Stimulated activated CD4-positive, alpha-beta T cell treated with anti-CD3 and anti-CD28 coated beads, TNF-alpha, amount 100 ng/mL, for 4 hours (primary cell): ENCODE results near the gene ZFP64.
A peak's percentile ranks its signal among the peaks of the same experiment; 100 is the strongest.
"Not testable (repeated sequence)": the region's sequence is repeated elsewhere in the genome, so short reads cannot be mapped to it uniquely, and the experiment has no call there.

ENCODE experiments used
- DNase-seq, 3 experiments: peaks; one replicate each; pipeline ENCODE4 v3.0.0-alpha.2; 2020; ENCODE audit warnings: low read depth in 3 of 3

Gene ZFP64

DNA sequence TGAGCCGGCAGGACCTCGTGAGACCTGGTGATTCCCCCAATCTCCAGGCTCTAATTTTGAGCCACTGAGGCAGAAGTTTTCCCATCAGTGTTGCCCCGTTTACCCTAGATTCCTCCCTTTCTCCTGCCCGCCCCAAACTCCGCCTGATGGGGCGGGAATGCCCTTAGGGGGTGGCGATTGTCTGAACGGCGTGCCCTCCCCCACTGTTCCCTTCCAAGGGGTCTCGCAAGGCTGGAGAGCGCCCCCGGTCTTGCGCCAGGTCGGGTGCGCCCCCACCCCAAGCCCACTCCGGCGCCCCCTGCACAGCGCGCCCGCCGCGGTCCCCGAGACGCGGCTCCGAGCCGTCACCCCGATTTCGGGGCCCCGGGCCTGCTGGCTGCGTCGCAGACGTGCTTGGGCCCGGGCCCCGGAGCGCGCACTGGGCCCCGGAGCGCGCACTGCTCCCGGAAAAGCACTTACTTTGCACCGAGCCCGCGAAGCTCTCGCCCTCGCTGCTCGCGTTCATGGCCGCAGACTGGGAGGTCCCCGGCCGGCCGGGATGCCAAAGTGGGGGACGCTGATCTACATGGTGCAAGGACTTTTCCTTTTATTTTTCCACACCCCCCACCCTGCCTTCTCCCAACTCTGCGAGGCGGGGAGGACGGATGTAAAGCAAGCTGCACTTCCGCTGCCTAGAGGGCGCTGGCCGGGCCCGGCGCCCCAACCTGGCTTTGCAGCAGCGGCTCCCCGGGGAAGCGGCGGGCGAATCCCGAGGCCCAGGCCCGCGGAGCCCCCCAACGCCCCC is at the start of gene ZFP64:
TSS of gene ZFP64 (minus strand) at position 648 of the 784 bp plus-strand sequence. CDS start at position 505, 143 bp downstream.
- peak; percentile 39 to 65 (median 52) for DNase-seq

- no peak for DNase-seq
These were observed 49.2 kb upstream of the ZFP64 start for GRCh38 chr20:52240802-52241201.

GRCh38 chr20:52239102-52239501 is 47.5 kb upstream of the ZFP64 start:
- DNase-seq, result no peak

DNA sequence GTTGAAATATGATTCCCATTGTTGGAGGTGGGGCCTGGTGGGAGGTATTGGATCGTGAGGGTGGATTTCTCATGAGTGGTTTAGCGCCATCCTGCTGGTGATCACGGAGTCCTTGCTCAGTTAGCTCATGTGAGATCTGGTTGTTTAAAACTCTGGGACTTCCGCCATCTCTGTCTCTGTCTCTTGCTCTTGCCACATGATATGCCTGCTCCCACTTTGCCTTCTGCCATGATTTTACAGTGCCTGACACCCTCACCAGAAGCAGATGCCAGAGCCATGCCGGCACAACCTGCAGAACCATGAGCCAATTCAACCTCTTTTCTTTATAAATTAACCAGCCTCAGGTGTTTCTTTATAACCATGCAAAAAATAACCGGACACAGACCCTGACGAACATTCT is 44.7 kb upstream of the ZFP64 start:
- no peak for DNase-seq

DNA sequence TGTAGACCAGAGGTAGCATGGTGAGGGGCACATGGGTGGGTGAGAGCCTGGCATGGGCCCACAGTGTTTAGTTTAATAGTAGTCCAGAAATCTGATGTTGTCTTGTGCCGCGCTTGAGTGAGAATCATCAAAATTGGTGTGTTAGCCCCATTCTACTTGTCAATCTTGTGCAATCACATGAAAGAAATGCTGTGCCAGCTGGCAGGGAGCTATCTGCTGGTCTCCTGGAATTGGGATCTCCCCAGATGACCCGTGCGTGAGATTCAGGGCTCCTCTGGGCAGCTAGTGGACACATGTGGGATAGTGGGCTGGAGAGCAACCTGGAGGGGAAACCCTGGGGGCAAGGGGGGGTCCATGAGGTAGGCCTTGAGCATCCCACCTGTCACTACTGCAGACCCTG is 43.5 kb upstream of the ZFP64 start:
- DNase-seq, result no peak

DNA sequence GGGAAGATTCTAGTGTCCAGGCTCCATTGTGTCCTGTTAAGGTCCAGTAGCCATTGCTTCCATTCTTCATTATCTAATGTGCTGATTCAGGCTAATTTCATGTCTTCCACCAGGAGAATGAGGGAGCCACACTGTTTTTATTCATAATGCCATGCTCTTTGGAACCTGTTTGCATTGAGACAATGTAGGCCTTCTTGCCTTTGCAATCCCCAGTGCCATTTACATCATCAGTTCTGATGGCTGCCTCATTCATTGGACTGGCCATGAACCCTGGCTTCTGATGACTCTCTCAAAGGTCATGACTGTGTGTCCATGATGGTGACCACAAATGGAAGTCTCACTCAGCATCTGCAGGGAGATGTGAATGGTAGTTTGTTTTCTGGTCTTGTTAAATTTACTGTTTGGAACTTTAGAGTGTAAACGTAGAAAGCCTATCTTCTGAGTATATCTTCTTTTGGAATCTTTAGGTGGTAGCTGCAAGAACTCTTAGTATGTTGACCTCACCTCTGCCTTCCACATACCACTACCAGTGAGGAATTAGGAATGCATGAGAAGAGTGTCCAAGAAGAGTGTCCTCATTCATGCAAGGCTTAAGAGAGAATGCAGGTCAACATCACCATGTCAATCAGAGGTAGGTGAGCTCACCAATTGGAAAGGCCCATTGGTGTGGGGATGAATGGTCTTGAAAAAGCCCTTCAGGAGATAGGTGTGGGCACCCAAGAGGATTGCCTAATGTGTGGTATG is 42.9 kb upstream of the ZFP64 start:
- DNase-seq, result no peak

DNA sequence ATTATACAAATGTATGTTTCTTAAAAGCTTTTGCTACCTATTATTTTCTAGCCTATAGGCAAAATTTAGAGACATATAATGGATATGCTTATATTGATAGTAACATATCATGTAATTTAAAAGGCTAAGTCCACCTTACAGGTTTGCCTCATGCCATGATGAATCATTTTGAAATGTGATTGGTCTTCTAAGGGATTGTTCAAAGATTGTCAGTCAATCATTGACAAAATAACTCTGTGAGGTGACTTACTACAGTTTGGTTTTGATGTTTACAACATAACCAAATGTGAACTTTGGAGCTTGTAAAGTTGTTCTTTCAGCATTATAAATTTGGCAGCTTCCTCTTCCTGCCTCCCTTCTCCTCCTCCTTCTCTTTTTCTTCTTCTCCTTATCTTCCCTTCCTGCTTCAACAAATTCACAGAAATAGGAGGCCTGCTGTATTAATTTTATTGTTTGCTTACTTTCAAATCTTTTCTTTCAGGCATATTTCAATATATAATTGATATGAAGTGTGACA is 39.7 kb upstream of the ZFP64 start:
- DNase-seq, result no peak

DNA sequence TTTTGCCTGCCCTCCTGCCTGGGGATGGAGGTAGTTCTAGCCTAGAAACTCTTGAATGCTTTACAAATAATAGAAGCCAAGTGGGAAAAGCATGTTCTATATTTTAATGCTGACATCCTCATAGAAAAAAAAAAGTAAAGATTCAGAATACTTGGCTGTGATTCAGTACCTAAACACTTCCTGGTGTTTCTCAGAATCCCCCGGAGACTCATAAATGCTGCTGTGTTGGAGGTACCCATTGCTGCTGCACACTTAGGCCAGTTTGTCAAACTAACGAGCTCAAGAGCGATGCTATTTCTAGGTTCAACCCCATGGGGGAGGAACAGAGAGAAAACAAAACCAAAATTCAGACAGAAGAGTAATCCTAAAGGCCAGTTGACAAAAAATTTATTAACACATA is 38.8 kb upstream of the ZFP64 start:
- DNase-seq, result no peak

DNA sequence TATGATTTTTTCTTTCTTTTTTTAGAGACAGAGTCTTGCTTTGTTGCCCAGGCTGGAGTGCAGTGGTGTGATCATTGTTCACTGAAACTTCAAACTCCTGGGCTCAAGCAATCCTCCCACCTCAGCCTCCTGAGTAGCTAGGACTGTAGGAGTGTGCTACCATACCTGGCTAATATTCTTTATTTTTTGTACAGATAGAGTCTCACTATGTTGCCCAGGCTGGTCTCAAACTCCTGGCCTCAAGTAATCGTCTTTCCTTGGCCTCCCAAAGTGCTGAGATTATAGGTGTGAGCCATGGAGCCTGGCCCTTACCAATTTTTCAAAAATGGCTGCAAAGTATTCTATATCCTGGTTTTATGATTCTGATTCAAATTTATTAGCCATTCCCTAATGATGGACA is 37.8 kb upstream of the ZFP64 start:
- not testable (repeated sequence) for DNase-seq

- DNase-seq, result no peak
These were observed 34.8 kb upstream of the ZFP64 start for GRCh38 chr20:52226370-52226769.

GRCh38 chr20:52224920-52225319 is 33.3 kb upstream of the ZFP64 start:
- no peak for DNase-seq

DNA sequence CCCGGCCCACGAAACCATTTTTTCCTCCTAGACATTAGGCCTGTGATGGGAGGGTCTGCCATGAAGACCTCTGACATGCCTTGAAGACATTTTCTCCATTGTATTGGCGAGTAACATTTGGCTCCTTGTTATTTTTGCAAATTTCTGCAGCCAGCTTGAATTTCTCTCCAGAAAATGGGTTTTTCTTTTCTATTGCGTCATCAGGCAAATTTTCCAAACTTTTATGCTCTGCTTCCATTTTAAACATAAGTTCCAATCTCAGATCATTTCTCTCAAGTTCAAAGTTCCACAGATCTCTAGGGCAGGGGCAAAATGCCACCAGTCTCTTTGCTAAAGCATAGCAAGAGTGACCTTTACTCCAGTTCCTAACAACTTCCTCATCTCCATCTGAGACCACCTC is 29.8 kb upstream of the ZFP64 start:
- not testable (repeated sequence) for DNase-seq

GRCh38 chr20:52220891-52221290 is 29.3 kb upstream of the ZFP64 start:
- DNase-seq, result not testable (repeated sequence)

DNA sequence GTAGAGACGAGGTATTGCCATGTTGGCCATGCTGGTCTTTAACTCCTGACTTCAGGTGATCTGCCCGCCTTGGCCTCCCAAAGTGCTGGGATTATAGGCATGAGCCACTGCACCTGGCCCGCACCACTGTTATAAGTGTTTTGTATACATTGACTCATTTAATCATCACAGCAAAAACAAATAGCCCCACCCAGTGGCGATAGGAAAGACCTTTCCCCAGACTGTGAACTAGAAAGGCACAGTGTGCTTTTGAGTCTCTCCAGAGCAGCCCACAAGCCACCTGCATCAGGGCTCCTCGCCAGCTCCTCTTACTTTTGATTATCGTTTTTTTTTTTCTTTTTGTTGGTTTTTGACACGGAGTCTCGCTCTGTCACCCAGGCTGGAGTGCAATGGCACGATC is 27.9 kb upstream of the ZFP64 start:
- no peak for DNase-seq

- DNase-seq, result no peak
These were observed 26.3 kb upstream of the ZFP64 start for GRCh38 chr20:52217689-52218395.

GRCh38 chr20:52213995-52214394 is 22.4 kb upstream of the ZFP64 start:
- no peak for DNase-seq

- no peak for DNase-seq
These were observed 21.4 kb upstream of the ZFP64 start for GRCh38 chr20:52212943-52213342.

DNA sequence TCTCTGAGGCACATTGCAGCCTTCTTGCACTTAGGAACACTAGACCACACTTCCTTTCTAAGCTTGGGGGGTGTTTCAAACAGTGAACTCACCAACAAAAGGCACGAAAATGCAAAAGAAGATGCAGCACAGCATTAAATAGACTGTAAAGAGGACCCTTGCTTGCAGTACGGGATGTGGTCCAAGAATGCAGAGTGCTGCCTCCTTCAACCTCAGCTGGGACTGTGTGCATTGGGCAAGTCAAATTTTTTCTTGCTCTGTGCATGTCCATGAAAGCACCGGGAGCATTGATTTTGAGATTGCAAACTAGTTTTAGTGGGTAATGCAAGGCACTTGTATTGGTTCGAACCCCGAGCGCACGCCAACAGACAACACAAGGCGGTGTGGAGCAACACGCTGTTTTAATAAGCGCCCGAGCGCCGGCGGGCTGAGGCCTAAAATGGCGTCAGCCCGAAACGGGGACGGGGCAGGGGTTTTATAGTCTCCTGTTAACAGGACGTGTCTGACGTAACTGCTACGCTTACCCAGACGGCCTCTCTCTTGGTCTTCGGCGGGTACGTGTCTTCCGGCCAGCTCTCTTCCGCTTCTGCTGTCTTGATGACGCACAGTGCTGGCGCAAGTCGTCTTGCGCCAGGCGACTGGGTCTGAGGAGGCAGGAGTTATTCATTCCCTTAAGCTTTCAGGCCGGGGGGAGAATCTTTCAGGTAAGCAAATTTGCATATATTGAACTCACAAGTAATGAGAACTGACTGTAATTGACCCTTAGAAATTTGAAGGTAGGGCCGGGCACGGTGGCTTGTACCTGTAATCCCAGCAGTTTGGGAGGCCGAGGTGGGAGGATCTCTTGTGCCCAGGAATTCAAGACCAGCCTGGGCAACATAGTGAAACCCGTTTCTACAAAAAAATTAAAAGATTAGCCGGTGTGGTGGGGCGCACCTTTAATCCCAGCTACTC is 18.7 kb upstream of the ZFP64 start:
- DNase-seq, result no peak

DNA sequence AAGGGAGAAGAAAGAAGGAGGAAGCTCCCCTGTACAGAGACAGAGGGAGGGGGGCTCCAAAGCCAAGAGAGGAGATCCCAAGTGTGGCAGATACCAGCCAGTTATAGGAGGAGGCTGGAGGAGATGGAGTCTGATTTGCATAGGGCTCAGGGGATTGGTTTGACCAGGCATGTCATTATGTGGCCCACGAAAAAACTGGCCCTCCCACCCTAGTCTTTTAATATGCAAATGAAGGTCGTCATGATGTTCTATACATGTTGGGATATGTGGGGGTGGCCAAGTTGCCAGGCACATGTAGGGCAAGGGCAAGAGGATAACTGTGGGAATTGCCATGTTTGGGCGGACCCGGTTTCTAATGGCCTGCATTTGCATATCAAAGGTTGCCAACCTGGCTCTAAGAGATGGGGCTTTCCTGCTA is 17.6 kb upstream of the ZFP64 start:
- no peak for DNase-seq

GRCh38 chr20:52207020-52207810 is 15.6 kb upstream of the ZFP64 start:
- no peak for DNase-seq
